ENCODE data around the gene RBFOX2. TPM values are rescaled to one million over a fixed set of nuclear protein-coding genes. Genes with fewer than 3 reads are reported as not detected.
"Not testable (repeated sequence)": the region's sequence is repeated elsewhere in the genome, so short reads cannot be mapped to it uniquely, and the experiment has no call there.

RBFOX2 gene
- 3.2 and 3.5 TPM in 2 replicates for total RNA-seq

DNA sequence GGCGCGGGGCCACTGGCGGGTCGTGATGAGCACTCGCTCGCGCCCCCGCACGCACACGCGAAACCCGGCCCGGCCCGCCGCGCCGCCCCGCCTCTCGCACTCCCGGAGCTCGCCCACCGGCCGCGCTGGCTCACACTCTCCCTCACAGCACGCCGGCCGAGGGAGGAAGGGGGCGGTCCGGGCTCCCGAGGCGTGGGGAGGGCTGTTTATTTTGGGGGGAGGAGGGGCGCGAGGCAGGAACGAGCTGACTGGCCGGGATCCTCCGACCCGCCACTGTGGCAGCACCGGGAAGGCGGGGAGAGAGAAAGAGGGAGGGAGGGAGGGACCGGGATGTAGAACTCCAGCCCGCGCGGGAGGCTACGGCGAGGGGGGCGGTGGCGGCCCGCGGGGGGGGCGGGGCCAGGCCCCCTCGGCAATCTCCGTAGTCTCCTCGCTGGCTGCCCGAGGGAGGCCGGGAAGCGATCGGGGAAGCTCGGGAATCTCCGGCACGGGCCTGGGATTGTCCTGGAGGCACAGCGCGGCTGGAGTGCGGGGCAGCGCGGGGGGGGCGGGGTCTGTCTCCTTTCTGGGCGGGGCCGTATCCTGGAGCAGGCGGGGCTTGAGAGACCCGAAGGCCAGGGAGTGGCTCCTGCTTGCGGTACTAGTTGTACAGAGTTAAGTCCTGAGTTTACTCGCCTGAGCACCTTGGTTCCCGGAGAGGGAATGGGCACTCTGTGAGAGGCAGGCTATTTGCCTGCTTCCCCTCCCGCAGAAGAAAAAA lies at the start of gene RBFOX2:
Gene RBFOX2 (minus strand): TSS at position 179 of the 760 bp plus-strand sequence. CDS start 399 bp downstream, outside the sequence.
- H3K4me3 Mint-ChIP-seq (ENCODE audit: low read depth) = peak within 1 kb of the TSS; percentile 85
- intact Hi-C loops (cut with micrococcal nuclease) = no loop called here
- peak; percentile 47 for DNase-seq (ENCODE audit: low spot score)

GRCh38 chr22:36077271-36077670 lies 48.6 kb upstream of the RBFOX2 start:
- Mint-ChIP-seq H3K4me1 (ENCODE audit: low read depth) (no peaks in the 10 kb centered on the region), H3K36me3 (ENCODE audit: low read depth) (no peaks in the 10 kb centered on the region), H3K27me3 (ENCODE audit: low read depth) (peaks cover 4% of the 10 kb centered on the region), H3K4me3 (ENCODE audit: low read depth) (no peak overlapping the region), H3K9me3 (no peaks in the 10 kb centered on the region), H3K27ac (no peak overlapping the region)
- intact Hi-C loops (cut with micrococcal nuclease) = no loop called here
- no peak for DNase-seq (ENCODE audit: low spot score)

More for the DNA sequence above, at the start of gene RBFOX2:
- H3K36me3 Mint-ChIP-seq (ENCODE audit: low read depth) = no peaks in the 10 kb centered on the region
- H3K27me3 Mint-ChIP-seq (ENCODE audit: low read depth) = peaks cover 44% of the 10 kb centered on the region
- no peaks in the 10 kb centered on the region for H3K9me3 Mint-ChIP-seq
- peaks cover 12% of the 10 kb centered on the region for H3K4me1 Mint-ChIP-seq (ENCODE audit: low read depth)
- H3K27ac Mint-ChIP-seq = peak within 1 kb of the TSS; percentile 14

DNA sequence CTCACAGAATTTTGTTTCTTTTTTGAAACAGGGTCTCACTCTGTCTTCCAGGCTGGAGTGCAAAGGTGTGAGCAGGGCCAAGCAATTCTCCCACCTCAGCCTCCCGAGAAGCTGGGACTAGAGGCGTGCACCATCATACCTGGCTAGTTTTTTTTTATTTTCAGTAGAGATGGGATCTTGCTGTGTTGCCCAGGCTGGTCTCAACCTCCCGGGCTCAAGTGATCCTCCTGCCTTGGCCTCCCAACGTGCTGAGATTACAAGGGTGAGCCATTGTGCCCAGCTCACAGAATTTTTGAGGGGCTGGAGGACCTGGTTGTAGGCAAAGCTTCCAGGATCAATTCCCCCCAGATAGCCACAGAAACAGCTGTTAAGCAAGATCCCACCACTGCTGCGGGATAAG lies 47.1 kb upstream of the RBFOX2 start:
- no peaks in the 10 kb centered on the region for H3K4me1 Mint-ChIP-seq (ENCODE audit: low read depth)
- H3K4me3 Mint-ChIP-seq (ENCODE audit: low read depth) = no peak overlapping the region
- intact Hi-C loops (cut with micrococcal nuclease) = no loop called here
- no peaks in the 10 kb centered on the region for H3K9me3 Mint-ChIP-seq
- H3K27me3 Mint-ChIP-seq (ENCODE audit: low read depth) = peaks cover 4% of the 10 kb centered on the region
- no peak overlapping the region for H3K27ac Mint-ChIP-seq
- no peak for DNase-seq (ENCODE audit: low spot score)
- no peaks in the 10 kb centered on the region for H3K36me3 Mint-ChIP-seq (ENCODE audit: low read depth)

DNA sequence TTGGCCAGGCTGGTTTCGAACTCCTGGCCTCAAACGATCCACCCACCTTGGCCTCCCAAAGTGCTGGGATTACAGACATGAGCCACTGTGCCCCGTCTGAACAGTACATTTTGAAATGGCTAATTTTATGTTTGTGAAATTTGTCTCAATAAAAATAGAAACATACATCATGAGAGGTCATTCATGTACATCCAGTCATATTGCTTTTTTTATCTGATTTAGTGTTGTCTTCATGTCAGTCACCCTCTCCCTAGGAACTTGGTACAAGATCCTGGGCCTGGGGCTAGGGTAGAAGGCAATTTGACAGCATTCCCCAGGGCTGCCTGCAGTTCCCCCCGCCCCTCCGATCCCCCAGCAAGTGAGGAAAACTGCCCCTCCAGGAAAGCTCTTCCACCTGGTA lies 46.6 kb upstream of the RBFOX2 start:
- no peaks in the 10 kb centered on the region for H3K36me3 Mint-ChIP-seq (ENCODE audit: low read depth)
- H3K4me3 Mint-ChIP-seq (ENCODE audit: low read depth) = no peak overlapping the region
- H3K9me3 Mint-ChIP-seq = no peaks in the 10 kb centered on the region
- H3K4me1 Mint-ChIP-seq (ENCODE audit: low read depth) = no peaks in the 10 kb centered on the region
- no peak overlapping the region for H3K27ac Mint-ChIP-seq
- H3K27me3 Mint-ChIP-seq (ENCODE audit: low read depth) = peaks cover 4% of the 10 kb centered on the region
- intact Hi-C loops (cut with micrococcal nuclease) = no loop called here
- DNase-seq (ENCODE audit: low spot score) = no peak

GRCh38 chr22:36073476-36073875 lies 44.9 kb upstream of the RBFOX2 start:
- no peak overlapping the region for H3K4me3 Mint-ChIP-seq (ENCODE audit: low read depth)

DNA sequence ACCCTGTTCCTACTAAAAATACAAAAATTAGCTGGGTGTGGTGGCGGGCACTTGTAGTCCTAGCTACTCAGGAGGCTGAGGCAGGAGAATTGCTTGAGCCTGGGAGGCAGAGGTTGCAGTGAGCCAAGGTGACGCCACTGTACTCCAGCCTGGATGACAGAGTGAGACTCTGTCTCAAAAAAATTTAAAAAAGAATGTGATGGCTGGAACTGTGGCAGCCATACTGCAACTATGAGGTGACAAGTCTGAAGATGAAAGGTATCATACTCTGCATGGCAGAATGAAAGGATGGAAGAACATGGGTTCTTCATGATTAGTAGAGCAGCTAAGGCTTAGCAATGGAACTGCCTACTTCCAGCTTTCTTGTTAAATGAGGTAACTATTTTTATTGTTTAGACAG lies 42.0 kb upstream of the RBFOX2 start:
- H3K27me3 Mint-ChIP-seq (ENCODE audit: low read depth); DNase-seq (ENCODE audit: low spot score); H3K4me3 Mint-ChIP-seq (ENCODE audit: low read depth); H3K4me1 Mint-ChIP-seq (ENCODE audit: low read depth); intact Hi-C loops (cut with micrococcal nuclease); H3K36me3 Mint-ChIP-seq (ENCODE audit: low read depth); H3K9me3 Mint-ChIP-seq; H3K27ac Mint-ChIP-seq: not testable (repeated sequence)

More at GRCh38 chr22:36073476-36073875, 44.9 kb upstream of the RBFOX2 start:
- H3K9me3 Mint-ChIP-seq = no peaks in the 10 kb centered on the region
- no peak for DNase-seq (ENCODE audit: low spot score)
- peaks cover 2% of the 10 kb centered on the region for H3K27me3 Mint-ChIP-seq (ENCODE audit: low read depth)
- no peaks in the 10 kb centered on the region for H3K36me3 Mint-ChIP-seq (ENCODE audit: low read depth)
- H3K27ac Mint-ChIP-seq = no peak overlapping the region
- intact Hi-C loops (cut with micrococcal nuclease) = no loop called here
- H3K4me1 Mint-ChIP-seq (ENCODE audit: low read depth) = no peaks in the 10 kb centered on the region

- no peaks in the 10 kb centered on the region for H3K27me3 Mint-ChIP-seq (ENCODE audit: low read depth)
- no peak overlapping the region for H3K4me3 Mint-ChIP-seq (ENCODE audit: low read depth)
- intact Hi-C loops (cut with micrococcal nuclease) = loop anchor here (5.0 kb wide), 1 partner anchor 442 kb away; no protein-coding TSS in a partner anchor
- no peak for DNase-seq (ENCODE audit: low spot score)
- H3K4me1 Mint-ChIP-seq (ENCODE audit: low read depth) = peaks cover 6% of the 10 kb centered on the region
- no peaks in the 10 kb centered on the region for H3K36me3 Mint-ChIP-seq (ENCODE audit: low read depth)
- H3K27ac Mint-ChIP-seq = no peak overlapping the region
- no peaks in the 10 kb centered on the region for H3K9me3 Mint-ChIP-seq
These were observed 40.7 kb upstream of the RBFOX2 start for GRCh38 chr22:36069368-36069767.

DNA sequence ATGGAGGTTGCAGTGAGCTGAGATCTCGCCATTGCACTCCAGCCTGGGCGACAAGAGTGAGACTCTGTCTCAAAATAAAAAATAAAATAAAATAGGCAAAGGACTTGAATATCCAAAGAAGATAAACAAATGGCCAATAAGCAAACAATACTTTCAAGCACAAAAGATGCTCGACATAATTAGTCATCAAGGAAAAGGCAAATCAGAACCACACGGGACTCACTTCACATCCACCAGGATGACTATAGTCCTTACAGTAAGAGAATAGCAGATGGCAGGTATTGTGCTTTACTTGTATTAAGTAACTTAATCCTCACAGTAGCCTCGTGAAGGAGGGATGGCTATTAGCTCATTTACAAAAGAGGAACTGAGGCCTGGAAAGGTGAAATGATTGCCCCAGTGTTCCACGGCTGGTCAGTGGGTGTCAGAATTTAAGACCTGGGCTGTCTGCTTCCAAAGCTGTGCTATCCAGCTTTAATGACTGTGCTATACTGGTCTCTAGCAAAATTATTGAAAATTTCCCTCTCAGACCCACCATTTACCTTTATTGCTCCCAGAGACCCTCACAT lies 40.2 kb upstream of the RBFOX2 start:
- H3K27ac Mint-ChIP-seq = no peak overlapping the region
- H3K4me3 Mint-ChIP-seq (ENCODE audit: low read depth) = no peak overlapping the region
- no peaks in the 10 kb centered on the region for H3K9me3 Mint-ChIP-seq
- peaks cover 4% of the 10 kb centered on the region for H3K27me3 Mint-ChIP-seq (ENCODE audit: low read depth)
- H3K4me1 Mint-ChIP-seq (ENCODE audit: low read depth) = peaks cover 6% of the 10 kb centered on the region
- intact Hi-C loops (cut with micrococcal nuclease) = loop anchor here (5.0 kb wide), 1 partner anchor 442 kb away; no protein-coding TSS in a partner anchor
- H3K36me3 Mint-ChIP-seq (ENCODE audit: low read depth) = no peaks in the 10 kb centered on the region
- DNase-seq (ENCODE audit: low spot score) = no peak

GRCh38 chr22:36067235-36067558 lies 38.6 kb upstream of the RBFOX2 start:
- no peak overlapping the region for H3K27ac Mint-ChIP-seq
- intact Hi-C loops (cut with micrococcal nuclease) = loop anchor here (2.0 to 5.0 kb wide), 2 partner anchors 58 to 440 kb away; no protein-coding TSS in a partner anchor
- no peak for DNase-seq (ENCODE audit: low spot score)
- no peaks in the 10 kb centered on the region for H3K9me3 Mint-ChIP-seq
- peaks cover 6% of the 10 kb centered on the region for H3K27me3 Mint-ChIP-seq (ENCODE audit: low read depth)
- H3K4me1 Mint-ChIP-seq (ENCODE audit: low read depth) = peaks cover 6% of the 10 kb centered on the region
- no peaks in the 10 kb centered on the region for H3K36me3 Mint-ChIP-seq (ENCODE audit: low read depth)
- H3K4me3 Mint-ChIP-seq (ENCODE audit: low read depth) = no peak overlapping the region

GRCh38 chr22:36065775-36066544 lies 37.3 kb upstream of the RBFOX2 start:
- no peaks in the 10 kb centered on the region for H3K9me3 Mint-ChIP-seq
- peaks cover 6% of the 10 kb centered on the region for H3K4me1 Mint-ChIP-seq (ENCODE audit: low read depth)
- peaks cover 6% of the 10 kb centered on the region for H3K27me3 Mint-ChIP-seq (ENCODE audit: low read depth)
- H3K4me3 Mint-ChIP-seq (ENCODE audit: low read depth) = peak overlapping the region; percentile 80
- intact Hi-C loops (cut with micrococcal nuclease) = loop anchor here (2.0 to 5.0 kb wide), 2 partner anchors 59 to 439 kb away; no protein-coding TSS in a partner anchor
- no peaks in the 10 kb centered on the region for H3K36me3 Mint-ChIP-seq (ENCODE audit: low read depth)
- H3K27ac Mint-ChIP-seq = peak overlapping the region; percentile 57
- peak; percentile 59 for DNase-seq (ENCODE audit: low spot score)

GRCh38 chr22:36065462-36065774 lies 36.8 kb upstream of the RBFOX2 start:
- peak overlapping the region; percentile 80 for H3K4me3 Mint-ChIP-seq (ENCODE audit: low read depth)
- peak overlapping the region; percentile 57 for H3K27ac Mint-ChIP-seq
- H3K9me3 Mint-ChIP-seq = no peaks in the 10 kb centered on the region
- peaks cover 6% of the 10 kb centered on the region for H3K27me3 Mint-ChIP-seq (ENCODE audit: low read depth)
- peaks cover 6% of the 10 kb centered on the region for H3K4me1 Mint-ChIP-seq (ENCODE audit: low read depth)
- DNase-seq (ENCODE audit: low spot score) = no peak
- intact Hi-C loops (cut with micrococcal nuclease) = loop anchor here (5.0 kb wide), 1 partner anchor 438 kb away; no protein-coding TSS in a partner anchor
- H3K36me3 Mint-ChIP-seq (ENCODE audit: low read depth) = no peaks in the 10 kb centered on the region

DNA sequence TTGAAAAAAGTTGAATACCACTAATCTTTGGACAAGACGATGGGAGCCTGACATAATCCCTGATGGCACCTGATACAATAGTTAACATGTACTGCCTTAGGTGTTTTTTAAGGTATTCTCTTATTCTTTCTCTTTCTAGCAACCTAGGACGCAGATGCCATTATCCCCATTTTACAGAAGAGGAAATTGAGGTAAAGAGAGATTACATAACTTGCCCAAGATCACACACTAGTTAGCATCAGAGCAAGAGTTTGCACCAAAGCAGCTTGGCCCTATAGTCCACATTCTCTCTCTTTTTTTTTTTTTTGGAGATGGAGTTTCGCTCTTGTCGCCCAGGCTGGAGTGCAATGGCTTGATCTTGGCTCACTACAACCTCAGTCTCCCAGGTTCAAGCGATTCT lies 35.7 kb upstream of the RBFOX2 start:
- Mint-ChIP-seq H3K9me3 (no peaks in the 10 kb centered on the region), H3K4me3 (ENCODE audit: low read depth) (no peak overlapping the region), H3K27me3 (ENCODE audit: low read depth) (peaks cover 6% of the 10 kb centered on the region), H3K4me1 (ENCODE audit: low read depth) (peaks cover 6% of the 10 kb centered on the region), H3K36me3 (ENCODE audit: low read depth) (no peaks in the 10 kb centered on the region), H3K27ac (no peak overlapping the region)
- DNase-seq (ENCODE audit: low spot score) = no peak
- intact Hi-C loops (cut with micrococcal nuclease) = no loop called here

DNA sequence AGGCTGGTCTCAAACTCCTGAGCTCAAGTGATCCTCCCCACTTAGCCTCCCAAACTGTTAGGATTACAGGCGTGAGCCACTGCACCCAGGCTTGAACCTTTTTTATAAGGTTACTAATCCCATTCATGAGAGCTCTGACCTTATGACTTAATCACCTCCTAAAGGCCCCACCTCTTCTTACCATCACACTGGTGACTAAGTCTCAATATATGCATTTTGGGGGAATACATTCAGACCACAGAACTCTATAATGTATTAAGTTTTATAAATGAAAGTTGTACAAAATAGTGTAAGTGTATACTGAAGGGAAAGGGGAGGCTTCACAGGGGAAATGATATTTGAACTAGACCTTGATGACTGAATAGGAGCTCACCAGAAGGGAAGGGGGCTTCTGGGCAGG lies 28.4 kb upstream of the RBFOX2 start:
- intact Hi-C loops (cut with micrococcal nuclease) = no loop called here
- Mint-ChIP-seq H3K27me3 (ENCODE audit: low read depth) (peaks cover 5% of the 10 kb centered on the region), H3K36me3 (ENCODE audit: low read depth) (no peaks in the 10 kb centered on the region), H3K9me3 (no peaks in the 10 kb centered on the region), H3K4me1 (ENCODE audit: low read depth) (peaks cover 3% of the 10 kb centered on the region), H3K4me3 (ENCODE audit: low read depth) (no peak overlapping the region), H3K27ac (no peak overlapping the region)
- DNase-seq (ENCODE audit: low spot score) = no peak
